Activated naive CD4-positive, alpha-beta T cell treated with anti-CD3 and anti-CD28 coated beads, Interleukin-2, amount 50 U/mL, for 24 hours (primary cell): Measurements from ENCODE around the gene ACSM5.
"Not testable (repeated sequence)": the region's sequence is repeated elsewhere in the genome, so short reads cannot be mapped to it uniquely, and the experiment has no call there.

Source experiments
- H3K27ac Mint-ChIP-seq: one replicate; pipeline ENCODE4 v1.8.0; 2021; ENCODE audit warnings: mild to moderate bottlenecking, mixed read lengths
- H3K27me3 Mint-ChIP-seq: one replicate; pipeline ENCODE4 v1.8.0; 2021; ENCODE audit warnings: mixed read lengths
- H3K36me3 Mint-ChIP-seq: one replicate; pipeline ENCODE4 v1.8.0; 2021; ENCODE audit warnings: mixed read lengths
- H3K4me1 Mint-ChIP-seq: one replicate; pipeline ENCODE4 v1.8.0; 2021; ENCODE audit warnings: mixed read lengths
- H3K4me3 Mint-ChIP-seq: one replicate; pipeline ENCODE4 v1.8.0; 2021; ENCODE audit warnings: mild to moderate bottlenecking, mixed read lengths
- H3K9me3 Mint-ChIP-seq: one replicate; pipeline ENCODE4 v1.8.0; 2021; ENCODE audit warnings: mixed read lengths

ACSM5 gene

GRCh38 chr16:20423772-20424128 is 14.4 kb downstream of the ACSM5 start:
- not testable (repeated sequence) for H3K27ac Mint-ChIP-seq, H3K9me3 Mint-ChIP-seq, H3K4me3 Mint-ChIP-seq, H3K36me3 Mint-ChIP-seq, H3K4me1 Mint-ChIP-seq, H3K27me3 Mint-ChIP-seq

GRCh38 chr16:20424129-20424866 is 15.0 kb downstream of the ACSM5 start:
- H3K4me3 Mint-ChIP-seq: no peak overlapping the region
- H3K27me3 Mint-ChIP-seq: peaks cover 1% of the 10 kb centered on the region
- no peak overlapping the region for H3K27ac Mint-ChIP-seq
- H3K36me3 Mint-ChIP-seq: no peaks in the 10 kb centered on the region
- peaks cover 4% of the 10 kb centered on the region for H3K9me3 Mint-ChIP-seq
- H3K4me1 Mint-ChIP-seq: no peaks in the 10 kb centered on the region

- not testable (repeated sequence) for H3K36me3 Mint-ChIP-seq, H3K4me1 Mint-ChIP-seq, H3K4me3 Mint-ChIP-seq, H3K27me3 Mint-ChIP-seq, H3K27ac Mint-ChIP-seq, H3K9me3 Mint-ChIP-seq
These were observed 18.1 kb downstream of the ACSM5 start for GRCh38 chr16:20427401-20427797.

GRCh38 chr16:20429499-20429898 is 20.2 kb downstream of the ACSM5 start:
- H3K27ac Mint-ChIP-seq, H3K9me3 Mint-ChIP-seq, H3K27me3 Mint-ChIP-seq, H3K4me3 Mint-ChIP-seq, H3K36me3 Mint-ChIP-seq, H3K4me1 Mint-ChIP-seq: not testable (repeated sequence)

GRCh38 chr16:20430480-20430879 is 21.1 kb downstream of the ACSM5 start:
- H3K4me3 Mint-ChIP-seq, H3K4me1 Mint-ChIP-seq, H3K27ac Mint-ChIP-seq, H3K36me3 Mint-ChIP-seq, H3K27me3 Mint-ChIP-seq, H3K9me3 Mint-ChIP-seq: not testable (repeated sequence)

GRCh38 chr16:20430948-20431347 is 21.6 kb downstream of the ACSM5 start:
- Mint-ChIP-seq H3K4me1 (no peaks in the 10 kb centered on the region), H3K9me3 (peaks cover 4% of the 10 kb centered on the region), H3K27me3 (peaks cover 4% of the 10 kb centered on the region), H3K4me3 (no peak overlapping the region), H3K27ac (no peak overlapping the region), H3K36me3 (no peaks in the 10 kb centered on the region)

GRCh38 chr16:20438950-20439349 is 29.6 kb downstream of the ACSM5 start:
- not testable (repeated sequence) for H3K27ac Mint-ChIP-seq, H3K9me3 Mint-ChIP-seq, H3K36me3 Mint-ChIP-seq, H3K27me3 Mint-ChIP-seq, H3K4me1 Mint-ChIP-seq, H3K4me3 Mint-ChIP-seq

GRCh38 chr16:20439820-20440231 is 30.5 kb downstream of the ACSM5 start:
- H3K4me3 Mint-ChIP-seq, H3K4me1 Mint-ChIP-seq, H3K9me3 Mint-ChIP-seq, H3K27me3 Mint-ChIP-seq, H3K36me3 Mint-ChIP-seq, H3K27ac Mint-ChIP-seq: not testable (repeated sequence)

GRCh38 chr16:20440731-20441130 is 31.4 kb downstream of the ACSM5 start:
- not testable (repeated sequence) for H3K27me3 Mint-ChIP-seq, H3K27ac Mint-ChIP-seq, H3K36me3 Mint-ChIP-seq, H3K4me1 Mint-ChIP-seq, H3K4me3 Mint-ChIP-seq, H3K9me3 Mint-ChIP-seq

GRCh38 chr16:20441191-20441590 is 31.9 kb downstream of the ACSM5 start:
- no peak overlapping the region for H3K4me3 Mint-ChIP-seq
- H3K4me1 Mint-ChIP-seq: no peaks in the 10 kb centered on the region
- H3K27ac Mint-ChIP-seq: no peak overlapping the region
- no peaks in the 10 kb centered on the region for H3K27me3 Mint-ChIP-seq
- H3K36me3 Mint-ChIP-seq: no peaks in the 10 kb centered on the region
- no peaks in the 10 kb centered on the region for H3K9me3 Mint-ChIP-seq

- H3K4me1 Mint-ChIP-seq, H3K4me3 Mint-ChIP-seq: not testable (repeated sequence)
These were observed 32.5 kb downstream of the ACSM5 start for GRCh38 chr16:20441859-20442258.

GRCh38 chr16:20446652-20447393 is 37.5 kb downstream of the ACSM5 start:
- not testable (repeated sequence) for H3K4me3 Mint-ChIP-seq, H3K9me3 Mint-ChIP-seq, H3K4me1 Mint-ChIP-seq, H3K27me3 Mint-ChIP-seq, H3K27ac Mint-ChIP-seq, H3K36me3 Mint-ChIP-seq

More at GRCh38 chr16:20441859-20442258, 32.5 kb downstream of the ACSM5 start:
- not testable (repeated sequence) for H3K27me3 Mint-ChIP-seq, H3K27ac Mint-ChIP-seq, H3K9me3 Mint-ChIP-seq, H3K36me3 Mint-ChIP-seq

- H3K4me1 Mint-ChIP-seq, H3K9me3 Mint-ChIP-seq, H3K4me3 Mint-ChIP-seq, H3K27me3 Mint-ChIP-seq, H3K36me3 Mint-ChIP-seq, H3K27ac Mint-ChIP-seq: not testable (repeated sequence)
These were observed 42.0 kb downstream of the ACSM5 start, which contains the start of gene ACSM2A for GRCh38 chr16:20451364-20451763. Gene ACSM2A (plus strand): TSS chr16:20451521. CDS start chr16:20460115, 8,594 bp downstream.

- not testable (repeated sequence) for H3K27ac Mint-ChIP-seq, H3K4me1 Mint-ChIP-seq, H3K9me3 Mint-ChIP-seq, H3K27me3 Mint-ChIP-seq, H3K36me3 Mint-ChIP-seq, H3K4me3 Mint-ChIP-seq
These were observed 44.3 kb downstream of the ACSM5 start for GRCh38 chr16:20453633-20454032.

GRCh38 chr16:20459227-20459626 is 49.9 kb downstream of the ACSM5 start:
- H3K9me3 Mint-ChIP-seq, H3K27me3 Mint-ChIP-seq, H3K4me1 Mint-ChIP-seq, H3K27ac Mint-ChIP-seq, H3K36me3 Mint-ChIP-seq, H3K4me3 Mint-ChIP-seq: not testable (repeated sequence)

- not testable (repeated sequence) for H3K27ac Mint-ChIP-seq, H3K9me3 Mint-ChIP-seq, H3K4me1 Mint-ChIP-seq, H3K27me3 Mint-ChIP-seq, H3K36me3 Mint-ChIP-seq, H3K4me3 Mint-ChIP-seq
These were observed 51.0 kb downstream of the ACSM5 start for GRCh38 chr16:20460313-20460712.

- H3K36me3 Mint-ChIP-seq, H3K4me3 Mint-ChIP-seq, H3K27me3 Mint-ChIP-seq, H3K27ac Mint-ChIP-seq, H3K9me3 Mint-ChIP-seq, H3K4me1 Mint-ChIP-seq: not testable (repeated sequence)
These were observed 59.6 kb downstream of the ACSM5 start for GRCh38 chr16:20468954-20469353.
